Measurements from ENCODE around the gene JARID2.

JARID2 gene

GRCh38 chr6:15245361-15246216 lies at the start of gene JARID2:
JARID2 (plus strand) TSS chr6:15246069; CDS start chr6:15246540, 471 bp downstream.
- DNase-seq: peak; percentile 98

GRCh38 chr6:15200087-15200486 lies 45.8 kb upstream of the JARID2 start:
- no peak for DNase-seq

GRCh38 chr6:15205321-15205720 lies 40.5 kb upstream of the JARID2 start:
- no peak for DNase-seq

- DNase-seq: no peak
Observed at GRCh38 chr6:15206887-15207286, 39.0 kb upstream of the JARID2 start.

- peak; percentile 57 for DNase-seq
Observed at GRCh38 chr6:15207923-15208322, 37.9 kb upstream of the JARID2 start.

- DNase-seq: no peak
Observed at GRCh38 chr6:15213838-15214400, 31.9 kb upstream of the JARID2 start.

GRCh38 chr6:15218401-15218800 lies 27.5 kb upstream of the JARID2 start:
- DNase-seq: no peak

- no peak for DNase-seq
Observed at GRCh38 chr6:15220062-15220461, 25.8 kb upstream of the JARID2 start.

- DNase-seq: no peak
Observed at GRCh38 chr6:15227827-15228318, 18.0 kb upstream of the JARID2 start.

- DNase-seq: no peak
Observed at GRCh38 chr6:15230827-15231226, 15.0 kb upstream of the JARID2 start.

- no peak for DNase-seq
Observed at GRCh38 chr6:15232836-15233510, 12.9 kb upstream of the JARID2 start.

- DNase-seq: no peak
Observed at GRCh38 chr6:15234068-15234758, 11.7 kb upstream of the JARID2 start.

GRCh38 chr6:15239616-15240364 lies 6.1 kb upstream of the JARID2 start:
- DNase-seq: no peak

GRCh38 chr6:15242503-15242902 lies 3.4 kb upstream of the JARID2 start:
- DNase-seq: no peak

- no peak for DNase-seq
Observed at GRCh38 chr6:15242937-15243614, 2.8 kb upstream of the JARID2 start.

- no peak for DNase-seq
Observed at GRCh38 chr6:15243910-15244619, 1.8 kb upstream of the JARID2 start.

GRCh38 chr6:15244620-15245360 lies 1.1 kb upstream of the JARID2 start:
- peak; percentile 77 for DNase-seq

- DNase-seq: no peak
Observed at GRCh38 chr6:15246217-15246665, 372 bp downstream of the JARID2 start.

GRCh38 chr6:15246666-15247499 lies 1.0 kb downstream of the JARID2 start:
- no peak for DNase-seq

Measured in fibroblast of skin of right biceps (primary cell).